ENCODE results near the gene HOXA7.

DNA sequence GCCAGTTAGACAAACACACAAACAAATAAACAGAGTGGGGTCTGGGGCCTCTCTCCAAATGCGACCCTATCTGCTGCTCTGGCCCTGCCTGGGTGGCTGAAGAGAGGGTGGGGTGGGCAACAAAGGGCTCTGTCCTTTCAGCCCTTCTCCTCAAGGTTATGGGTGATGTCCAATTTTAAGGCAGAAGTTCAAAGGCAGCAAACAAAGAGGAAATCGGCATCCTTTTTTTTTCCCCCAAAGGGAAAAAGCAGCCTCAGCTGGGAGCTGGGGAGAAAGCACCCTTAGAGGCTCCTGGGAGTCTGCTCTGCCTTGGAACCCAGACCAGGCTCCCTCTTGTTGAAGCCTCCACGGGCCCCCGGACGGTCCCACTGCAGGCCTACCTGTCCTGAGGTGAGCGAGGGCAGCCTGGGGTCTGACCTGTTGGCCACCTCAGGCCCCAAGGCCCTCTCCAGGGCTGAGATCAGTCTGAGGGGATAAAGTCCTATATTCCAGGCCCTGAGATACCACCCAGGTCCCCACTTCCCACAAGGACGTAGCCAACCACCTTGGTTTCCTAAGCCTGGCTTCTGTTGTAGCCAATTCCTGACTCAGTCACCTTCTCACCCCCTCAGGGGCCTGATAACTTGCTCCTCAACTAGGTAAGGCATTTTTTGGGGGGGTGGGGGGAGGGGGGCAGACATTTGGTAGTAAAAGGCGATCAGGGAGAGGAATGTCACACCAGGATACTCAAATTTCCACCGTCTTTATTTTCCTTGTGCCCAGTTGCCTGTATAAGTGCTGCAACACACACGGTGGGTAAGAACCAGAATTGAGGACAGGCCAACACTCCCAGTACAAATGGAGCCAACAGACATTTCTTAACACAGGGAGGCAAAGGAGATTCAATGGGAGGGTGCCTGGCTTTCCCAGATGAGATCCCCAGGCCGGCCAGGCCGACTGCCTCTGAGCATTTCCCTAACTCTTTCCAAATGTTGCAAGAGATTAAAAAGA is 24.3 kb upstream of the HOXA7 start:
- TF ChIP-seq, protein P1, sequence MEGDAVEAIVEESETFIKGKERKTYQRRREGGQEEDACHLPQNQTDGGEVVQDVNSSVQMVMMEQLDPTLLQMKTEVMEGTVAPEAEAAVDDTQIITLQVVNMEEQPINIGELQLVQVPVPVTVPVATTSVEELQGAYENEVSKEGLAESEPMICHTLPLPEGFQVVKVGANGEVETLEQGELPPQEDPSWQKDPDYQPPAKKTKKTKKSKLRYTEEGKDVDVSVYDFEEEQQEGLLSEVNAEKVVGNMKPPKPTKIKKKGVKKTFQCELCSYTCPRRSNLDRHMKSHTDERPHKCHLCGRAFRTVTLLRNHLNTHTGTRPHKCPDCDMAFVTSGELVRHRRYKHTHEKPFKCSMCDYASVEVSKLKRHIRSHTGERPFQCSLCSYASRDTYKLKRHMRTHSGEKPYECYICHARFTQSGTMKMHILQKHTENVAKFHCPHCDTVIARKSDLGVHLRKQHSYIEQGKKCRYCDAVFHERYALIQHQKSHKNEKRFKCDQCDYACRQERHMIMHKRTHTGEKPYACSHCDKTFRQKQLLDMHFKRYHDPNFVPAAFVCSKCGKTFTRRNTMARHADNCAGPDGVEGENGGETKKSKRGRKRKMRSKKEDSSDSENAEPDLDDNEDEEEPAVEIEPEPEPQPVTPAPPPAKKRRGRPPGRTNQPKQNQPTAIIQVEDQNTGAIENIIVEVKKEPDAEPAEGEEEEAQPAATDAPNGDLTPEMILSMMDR (conservative IDR thresholded peaks at IDR 0.05) = no peak
- no peak for TF ChIP-seq EZH2 (IDR thresholded peaks at IDR 0.05; ENCODE audit: low read depth)
